GM12878 (cell line): ENCODE data around the gene RARG. TPM values are rescaled to one million over a fixed set of nuclear protein-coding genes. Genes with fewer than 3 reads are reported as not detected.

ENCODE experiments used
- ATAC-seq: fragments of 200-7000 bp; cut with Tn5 transposase; 3 replicates; pipeline ENCODE4 v1.9.1; 2020; ENCODE audit warnings: mild to moderate bottlenecking, moderate library complexity
- BruUV-seq: library from RNA; stranded (reverse); fragments of 400-500 nt; replicated peaks from 2 replicates; lab custom pipeline; 2021; lab: Mats Ljungman, UMichigan
- CTCF ChIA-PET: fragments of 300-600 bp; sonication (Branson Sonifier 250); formaldehyde crosslinking; extraction: SDS; loops from one replicate; lab custom pipeline; 2021; ENCODE audit warnings: inconsistent platforms; lab: Yijun Ruan, JAX
- POLR2A ChIA-PET: fragments of 350-600 bp; formaldehyde crosslinking; extraction: SDS; loops from one replicate; lab custom pipeline; 2021; ENCODE audit warnings: inconsistent platforms; lab: Charles Lee
- RAD21 ChIA-PET: fragments of 300-600 bp; sonication (Branson Sonifier 250); formaldehyde crosslinking; loops from one replicate; lab custom pipeline; 2023; ENCODE audit warnings: antibody characterized with exemption; ENCODE audit not compliant: unreplicated experiment; lab: Charles Lee
- SMC1A ChIA-PET: fragments of 300-600 bp; sonication (Branson Sonifier 250); formaldehyde crosslinking; loops from one replicate; lab custom pipeline; 2023; ENCODE audit not compliant: unreplicated experiment, uncharacterized antibody; lab: Charles Lee
- DNase-seq: peaks from one replicate; pipeline ENCODE4 v3.0.0-alpha.2; 2011; ENCODE audit warnings: low read depth, low spot score
- FAIRE-seq: peaks from 3 replicates; lab custom pipeline; 2011; peaks lifted over from hg19 to GRCh38; lab: Jason Lieb, UNC
- H2AFZ ChIP-seq: 2 replicates; pipeline ENCODE4 v1.6.0; 2011; ENCODE audit warnings: low read depth, low read length, control low read depth; ENCODE audit not compliant: control insufficient read depth
- H3K27ac ChIP-seq: 2 replicates; pipeline ENCODE4 v1.5.1; 2011; ENCODE audit warnings: control low read depth; ENCODE audit not compliant: control insufficient read depth, insufficient read depth
- H3K27me3 ChIP-seq, 2 experiments: replicated peaks in 1 of 2; 2 replicates each; pipeline versions ENCODE4 v1.6.0 to v1.6.1; 2011; ENCODE audit warnings: low read length in 1 of 2; ENCODE audit not compliant: control insufficient read depth in 2 of 2, insufficient read depth in 2 of 2
- H3K36me3 ChIP-seq, 2 experiments: 2 replicates each; pipeline ENCODE4 v1.5.1; 2011; ENCODE audit warnings: low read length in 1 of 2; ENCODE audit not compliant: control insufficient read depth in 2 of 2, insufficient read depth in 2 of 2
- H3K4me1 ChIP-seq: 2 replicates; pipeline ENCODE4 v1.6.1; 2011; ENCODE audit warnings: mild to moderate bottlenecking, low read length, moderate library complexity, mixed read lengths; ENCODE audit not compliant: control insufficient read depth, insufficient read depth
- H3K4me2 ChIP-seq: 2 replicates; pipeline ENCODE4 v1.6.0; 2011; ENCODE audit warnings: control low read depth; ENCODE audit not compliant: control insufficient read depth, insufficient read depth
- H3K4me3 ChIP-seq: fragments of 200-600 bp; sonication (generic); 2 replicates; pipeline ENCODE4 v1.5.1; 2016
- H3K79me2 ChIP-seq: 2 replicates; pipeline ENCODE4 v1.6.0; 2011; ENCODE audit warnings: low read length; ENCODE audit not compliant: control insufficient read depth, insufficient read depth
- H3K9ac ChIP-seq: 2 replicates; pipeline ENCODE4 v1.8.0; 2011; ENCODE audit warnings: low read length, control low read depth, mixed read lengths; ENCODE audit not compliant: control insufficient read depth, insufficient read depth
- H3K9me3 ChIP-seq: replicated peaks from 3 replicates; pipeline ENCODE4 v1.5.1; 2011; ENCODE audit warnings: mild to moderate bottlenecking, low read length; ENCODE audit not compliant: control insufficient read depth, insufficient read depth
- H4K20me1 ChIP-seq: 2 replicates; pipeline ENCODE4 v1.6.0; 2011; ENCODE audit not compliant: control insufficient read depth, insufficient read depth
- ATF3 ChIP-seq: IDR thresholded peaks from 2 replicates; pipeline ENCODE4 v1.6.1; 2011; ENCODE audit warnings: low read depth, mild to moderate bottlenecking, low read length, moderate library complexity, borderline replicate concordance; ENCODE audit errors: extremely low read depth
- BHLHE40 ChIP-seq, 2 experiments: fragments of 450-650 bp in 1 of 2; IDR thresholded peaks; 2 replicates each; pipeline ENCODE4 v1.6.1; 2011 to 2017; ENCODE audit warnings: low read depth in 2 of 2, borderline replicate concordance in 1 of 2, improper control_type of control experiment in 1 of 2, low read length in 1 of 2, mild to moderate bottlenecking in 1 of 2
- EED ChIP-seq: sonication (generic); IDR thresholded peaks from 2 replicates; pipeline ENCODE4 v1.6.1; 2016; ENCODE audit warnings: antibody characterized with exemption, low read depth
- MTA3 ChIP-seq: IDR thresholded peaks from 2 replicates; pipeline ENCODE4 v1.6.1; 2012; ENCODE audit warnings: low read length, inconsistent platforms, borderline replicate concordance
- NBN ChIP-seq: fragments of 450-650 bp; IDR thresholded peaks from 2 replicates; pipeline ENCODE4 v1.6.1; 2016
- POLR2AphosphoS2 ChIP-seq: IDR thresholded peaks from 2 replicates; pipeline ENCODE4 v1.6.1; 2011; ENCODE audit warnings: low read depth, mild to moderate bottlenecking, low read length, improper control_type of control experiment, moderate library complexity
- POLR2AphosphoS5 ChIP-seq: IDR thresholded peaks from 2 replicates; pipeline ENCODE4 v1.6.1; 2011; ENCODE audit warnings: mild to moderate bottlenecking, low read length, inconsistent platforms
- PRDM15 ChIP-seq: fragments of 450-650 bp; formaldehyde crosslinking; IDR thresholded peaks from 2 replicates; pipeline ENCODE4 v1.4.0; 2020; ENCODE audit warnings: mild to moderate bottlenecking, moderate library complexity
- REST ChIP-seq: IDR thresholded peaks from 2 replicates; pipeline ENCODE4 v1.6.1; 2012; ENCODE audit warnings: mild to moderate bottlenecking, low read depth, low read length
- SRF ChIP-seq, 2 experiments: IDR thresholded peaks; 2 replicates each; pipeline ENCODE4 v1.6.1; 2011; ENCODE audit warnings: low read depth in 2 of 2, low read length in 2 of 2, mild to moderate bottlenecking in 1 of 2, moderate library complexity in 1 of 2
- TCF3 ChIP-seq: IDR thresholded peaks from 2 replicates; pipeline ENCODE4 v1.6.1; 2012; ENCODE audit warnings: low read depth, mild to moderate bottlenecking, low read length, borderline replicate concordance; ENCODE audit not compliant: insufficient read depth
- ZZZ3 ChIP-seq: IDR thresholded peaks from 2 replicates; pipeline ENCODE4 v1.6.1; 2011; ENCODE audit warnings: low read depth; ENCODE audit not compliant: control insufficient read depth, insufficient read length
- WGBS: methylation state at CpG from one replicate; pipeline ENCODE4 v1.1.6; 2016; ENCODE audit warnings: low lambda C conversion rate; ENCODE audit not compliant: insufficient replicate concordance, insufficient coverage; ENCODE audit errors: missing lambda C conversion rate; 5-methylcytosine and 5-hydroxymethylcytosine counted together
- in situ Hi-C: fragments of 300-500 bp; cut with MboI; formaldehyde crosslinking; loops from 9 replicates; pipeline ENCODE4 v1.14.3; 2018; ENCODE audit warnings: mixed read lengths
- intact Hi-C: fragments of 100-400 bp; cut with micrococcal nuclease; formaldehyde crosslinking; loops from one replicate; pipeline ENCODE4 v1.14.2; 2022; ENCODE audit not compliant: unreplicated experiment
- polyA plus RNA-seq, 11 experiments: library from polyadenylated mRNA; depleted of rRNA in 4 of 11; unstranded in 6 of 11; stranded (reverse) in 5 of 11; fragments of >200 nt; fragmentation: Nextera tagmentation in 4 of 11; fragmentation: Illumina TruSeq in 1 of 11; extraction: Ambion mirVana in 4 of 11; extraction: Trizol in 1 of 11; gene quantifications; 1 replicate in 1 of 11; 2 replicates in 10 of 11; pipeline versions ENCODE4 v1.2.1 to v1.2.3, GENCODE V29; 2011 to 2016; ENCODE audit warnings: inconsistent platforms in 2 of 11, missing spikeins in 2 of 11, low read depth in 1 of 11
- total RNA-seq, 4 experiments: library from RNA; depleted of rRNA in 3 of 4; stranded (reverse); fragments of >200 nt in 3 of 4; fragmentation: Illumina TruSeq in 1 of 4; extraction: Trizol in 1 of 4; gene quantifications; 2 replicates each; pipeline versions ENCODE4 v1.2.1 to v1.2.3, GENCODE V29; 2013 to 2021

Gene RARG
- total and polyA plus RNA-seq, 10 of the 15 experiments (the other 5 are each of a cell fraction or from before 2014, with no cell fraction given) = 0.27 to 8.1 (median 4.1) TPM

- TF ChIP-seq BHLHE40 (IDR thresholded peaks at IDR 0.05; ENCODE audit: borderline replicate concordance in 1 of 2, low read depth in 2 of 2, low read length in 1 of 2) = peak; percentile 13 to 45; a peak in 1 of 4 replicates
- peak; percentile 77; the same call in 1 of the 2 replicates for TF ChIP-seq MTA3
- peak; percentile 58; the same call in 1 of the 2 replicates for TF ChIP-seq TCF3
- no peak for TF ChIP-seq ATF3
- peak; percentile 96 for TF ChIP-seq POLR2AphosphoS5
- peak; percentile 66 for TF ChIP-seq POLR2AphosphoS2
- no peak for TF ChIP-seq ZZZ3
- peak; percentile 79 for TF ChIP-seq NBN
Measured at GRCh38 chr12:53207042-53207441, 25.0 kb downstream of the RARG start, which contains the start of gene ITGB7 (continued).

- DNase-seq = peak; percentile 87
- Histone ChIP-seq H3K9ac (peak overlapping the region; percentile 90), H3K27ac (peak overlapping the region; percentile 86), H3K27me3 (no peaks in the 10 kb centered on the region), H4K20me1 (no peaks in the 10 kb centered on the region), H3K79me2 (peaks cover 64% of the 10 kb centered on the region), H3K4me1 (peaks cover 54% of the 10 kb centered on the region), H3K4me3 (peak overlapping the region; percentile 90), H3K4me2 (peak overlapping the region; percentile 84), H2AFZ (no peak overlapping the region), H3K36me3 (peaks cover 0 to 7% of the 10 kb centered on the region in 2 experiments; a peak in 3 of 4 replicates), H3K9me3 (no peaks in the 10 kb centered on the region)
- ATAC-seq = peak; percentile 80
- in situ Hi-C loops (no loop called here), intact Hi-C loops (loop anchor here (2.0 kb wide), 1 partner anchor 47 kb away; no protein-coding TSS in a partner anchor)
- POLR2A ChIA-PET = interaction anchor here (0.5 to 4.8 kb wide), 9 partner anchors 13 to 154 kb away, joined by 3 to 48 read pairs (median 5); partner anchors contain the start of genes CSAD, ESPL1 and ZNF740
- no peak for FAIRE-seq
- SMC1A ChIA-PET = interaction anchor here (1.1 to 16.4 kb wide), 6 partner anchors 10 to 116 kb away, joined by 3 to 155 read pairs (median 14); partner anchors contain the start of genes AAAS, CSAD, ESPL1 and ZNF740
- CTCF ChIA-PET = interaction anchor here (0.7 to 15.7 kb wide), 9 partner anchors 8 to 85 kb away, joined by 3 to 315 read pairs (median 10); partner anchors contain the start of genes CSAD, ESPL1, PFDN5 and ZNF740
- 1% methylated on average over 7 of the region's 7 CpGs for WGBS
- BruUV-seq = no TSS peak
- RAD21 ChIA-PET = interaction anchor here (0.6 to 6.6 kb wide), 7 partner anchors 14 to 47 kb away, joined by 3 to 58 read pairs (median 8); a partner anchor contains a TSS
- TF ChIP-seq SRF (IDR thresholded peaks at IDR 0.05; ENCODE audit: low read depth in 2 of 2, low read length in 2 of 2) = peak in 1 of 2 experiments; percentile 5; a peak in 1 of 4 replicates
- peak; percentile 95 for TF ChIP-seq EED
- TF ChIP-seq REST = no peak
- TF ChIP-seq PRDM15 (CRISPR knock-in tag) = no peak
Measured at GRCh38 chr12:53205747-53206419, 26.1 kb downstream of the RARG start.
